HG03025 (cell line): ENCODE results near the gene EXOC3L1.

Experiments used
- ATAC-seq: cut with Tn5 transposase; IDR thresholded peaks from one replicate; pipeline ENCODE4 v1.9.1; 2021; ENCODE audit warnings: mild to moderate bottlenecking, moderate library complexity; ENCODE audit not compliant: unreplicated experiment, low FRiP score

The EXOC3L1 gene

GRCh38 chr16:67199808-67200198, 9.9 kb upstream of the EXOC3L1 start:
- ATAC-seq = no peak

- ATAC-seq = no peak
Observed at GRCh38 chr16:67199011-67199807, 9.3 kb upstream of the EXOC3L1 start, which contains the start of gene ELMO3. Gene ELMO3, plus strand, starts transcription at chr16:67199131. Its CDS starts 196 bp downstream, at chr16:67199327.

GRCh38 chr16:67198238-67198734, 8.3 kb upstream of the EXOC3L1 start:
- no peak for ATAC-seq

- ATAC-seq = no peak
Observed at GRCh38 chr16:67197704-67198103, 7.8 kb upstream of the EXOC3L1 start.

- ATAC-seq = no peak
Observed at GRCh38 chr16:67196881-67197280, 6.9 kb upstream of the EXOC3L1 start.

GRCh38 chr16:67195676-67196075, 5.7 kb upstream of the EXOC3L1 start:
- no peak for ATAC-seq

GRCh38 chr16:67194260-67194659, 4.3 kb upstream of the EXOC3L1 start:
- no peak for ATAC-seq

GRCh38 chr16:67193536-67193935, 3.6 kb upstream of the EXOC3L1 start:
- no peak for ATAC-seq

- no peak for ATAC-seq
Observed at GRCh38 chr16:67192781-67193361, 2.9 kb upstream of the EXOC3L1 start.

GRCh38 chr16:67191995-67192681, 2.2 kb upstream of the EXOC3L1 start, which contains the start of gene E2F4:
Gene E2F4, plus strand, starts transcription at chr16:67192155. Its CDS starts 73 bp downstream, at chr16:67192228.
- peak; percentile 80 for ATAC-seq

GRCh38 chr16:67191411-67191994, 1.6 kb upstream of the EXOC3L1 start:
- no peak for ATAC-seq

- ATAC-seq = no peak
Observed at GRCh38 chr16:67190448-67191399, 788 bp upstream of the EXOC3L1 start.

GRCh38 chr16:67188798-67189197, 1.1 kb downstream of the EXOC3L1 start:
- ATAC-seq = no peak

GRCh38 chr16:67188323-67188722, 1.6 kb downstream of the EXOC3L1 start:
- ATAC-seq = no peak

GRCh38 chr16:67187175-67187890, 2.6 kb downstream of the EXOC3L1 start:
- ATAC-seq = no peak

- no peak for ATAC-seq
Observed at GRCh38 chr16:67186550-67186950, 3.4 kb downstream of the EXOC3L1 start.

GRCh38 chr16:67185651-67186134, 4.2 kb downstream of the EXOC3L1 start:
- ATAC-seq = no peak

- no peak for ATAC-seq
Observed at GRCh38 chr16:67184995-67185650, 4.8 kb downstream of the EXOC3L1 start.
